NT2/D1 (cell line): ENCODE measurements around the gene IMMP2L.

Experiments used
- DNase-seq: peaks from one replicate; pipeline ENCODE4 v3.0.0-alpha.2; 2011; ENCODE audit warnings: low read depth, low spot score
- H3K27me3 ChIP-seq: 2 replicates; pipeline ENCODE4 v1.6.0; 2011; ENCODE audit warnings: mild to moderate bottlenecking; ENCODE audit not compliant: insufficient read length, insufficient read depth
- H3K36me3 ChIP-seq: 2 replicates; pipeline ENCODE4 v1.6.1; 2011; ENCODE audit warnings: mild to moderate bottlenecking, low read length, mixed read lengths; ENCODE audit not compliant: insufficient read depth, insufficient read length
- H3K4me1 ChIP-seq: 2 replicates; pipeline ENCODE4 v1.5.1; 2011; ENCODE audit not compliant: insufficient read depth, insufficient read length
- H3K4me3 ChIP-seq: 2 replicates; pipeline ENCODE4 v1.5.1; 2011; ENCODE audit warnings: low read depth; ENCODE audit not compliant: insufficient read length
- H3K9ac ChIP-seq: 2 replicates; pipeline ENCODE4 v1.6.0; 2011; ENCODE audit warnings: low read depth; ENCODE audit not compliant: insufficient read length
- H3K9me3 ChIP-seq: 2 replicates; pipeline ENCODE4 v1.5.1; 2011; ENCODE audit warnings: mild to moderate bottlenecking, low read length; ENCODE audit not compliant: insufficient read depth
- SUZ12 ChIP-seq: IDR thresholded peaks from 2 replicates; pipeline ENCODE4 v1.6.1; 2011; ENCODE audit not compliant: insufficient read length, insufficient read depth; ENCODE audit errors: extremely low read depth
- YY1 ChIP-seq: IDR thresholded peaks from 2 replicates; pipeline ENCODE4 v1.6.1; 2011; ENCODE audit not compliant: insufficient read length, insufficient read depth
- ZNF274 ChIP-seq: IDR thresholded peaks from 2 replicates; pipeline ENCODE4 v1.6.1; 2011; ENCODE audit warnings: mild to moderate bottlenecking, low read depth, low read length

The IMMP2L gene

GRCh38 chr7:111401516-111401915, 160.8 kb downstream of the IMMP2L start:
- Histone ChIP-seq H3K9ac (no peak overlapping the region), H3K4me1 (no peaks in the 10 kb centered on the region), H3K27me3 (no peaks in the 10 kb centered on the region), H3K4me3 (no peak overlapping the region), H3K9me3 (no peaks in the 10 kb centered on the region), H3K36me3 (no peaks in the 10 kb centered on the region)
- DNase-seq, result no peak
- TF ChIP-seq ZNF274 (no peak), YY1 (no peak), SUZ12 (no peak)

GRCh38 chr7:111400088-111400487, 162.2 kb downstream of the IMMP2L start:
- no peak overlapping the region for H3K4me3 ChIP-seq
- no peak for TF ChIP-seq SUZ12
- TF ChIP-seq ZNF274, result no peak
- no peak for TF ChIP-seq YY1
- no peaks in the 10 kb centered on the region for H3K4me1 ChIP-seq
- H3K9me3 ChIP-seq, result no peaks in the 10 kb centered on the region
- no peaks in the 10 kb centered on the region for H3K36me3 ChIP-seq
- no peak overlapping the region for H3K9ac ChIP-seq
- DNase-seq, result no peak
- H3K27me3 ChIP-seq, result no peaks in the 10 kb centered on the region

- H3K27me3 ChIP-seq, result no peaks in the 10 kb centered on the region
- no peaks in the 10 kb centered on the region for H3K36me3 ChIP-seq
- no peak overlapping the region for H3K9ac ChIP-seq
- DNase-seq, result no peak
- no peak overlapping the region for H3K4me3 ChIP-seq
- no peak for TF ChIP-seq YY1
- TF ChIP-seq ZNF274, result no peak
- no peak for TF ChIP-seq SUZ12
- no peaks in the 10 kb centered on the region for H3K9me3 ChIP-seq
- H3K4me1 ChIP-seq, result no peaks in the 10 kb centered on the region
These were observed 167.4 kb downstream of the IMMP2L start for GRCh38 chr7:111394891-111395290.

GRCh38 chr7:111393011-111393754, 169.1 kb downstream of the IMMP2L start:
- Histone ChIP-seq H3K9ac (no peak overlapping the region), H3K4me1 (no peaks in the 10 kb centered on the region), H3K36me3 (no peaks in the 10 kb centered on the region), H3K27me3 (no peaks in the 10 kb centered on the region), H3K9me3 (no peaks in the 10 kb centered on the region), H3K4me3 (no peak overlapping the region)
- DNase-seq, result no peak
- no peak for TF ChIP-seq SUZ12
- TF ChIP-seq YY1, result no peak
- no peak for TF ChIP-seq ZNF274

- Histone ChIP-seq H3K4me3 (no peak overlapping the region), H3K4me1 (no peaks in the 10 kb centered on the region), H3K9me3 (no peaks in the 10 kb centered on the region), H3K27me3 (no peaks in the 10 kb centered on the region), H3K36me3 (no peaks in the 10 kb centered on the region), H3K9ac (no peak overlapping the region)
- TF ChIP-seq ZNF274, result no peak
- TF ChIP-seq SUZ12, result no peak
- TF ChIP-seq YY1, result no peak
- DNase-seq, result no peak
These were observed 170.0 kb downstream of the IMMP2L start for GRCh38 chr7:111392294-111392693.

- TF ChIP-seq SUZ12 (no peak), ZNF274 (no peak), YY1 (no peak)
- no peak for DNase-seq
- no peaks in the 10 kb centered on the region for H3K4me1 ChIP-seq
These were observed 172.3 kb downstream of the IMMP2L start for GRCh38 chr7:111390000-111390399.

GRCh38 chr7:111388912-111389311, 173.4 kb downstream of the IMMP2L start:
- no peaks in the 10 kb centered on the region for H3K27me3 ChIP-seq
- H3K36me3 ChIP-seq, result no peaks in the 10 kb centered on the region
- no peaks in the 10 kb centered on the region for H3K4me1 ChIP-seq
- DNase-seq, result no peak
- H3K9ac ChIP-seq, result no peak overlapping the region
- no peaks in the 10 kb centered on the region for H3K9me3 ChIP-seq
- TF ChIP-seq YY1 (no peak), SUZ12 (no peak), ZNF274 (no peak)
- H3K4me3 ChIP-seq, result no peak overlapping the region

More at GRCh38 chr7:111390000-111390399, 172.3 kb downstream of the IMMP2L start:
- no peaks in the 10 kb centered on the region for H3K9me3 ChIP-seq
- H3K9ac ChIP-seq, result no peak overlapping the region
- H3K4me3 ChIP-seq, result no peak overlapping the region
- H3K36me3 ChIP-seq, result no peaks in the 10 kb centered on the region
- no peaks in the 10 kb centered on the region for H3K27me3 ChIP-seq
